WTC11 (cell line): ENCODE data around the gene KIF21B. TPM values are rescaled to one million over a fixed set of nuclear protein-coding genes. Genes with fewer than 3 reads are reported as not detected.

ENCODE experiments used
- ATAC-seq: fragments of 200-7000 bp; cut with Tn5 transposase; 2 replicates; pipeline ENCODE4 v1.10.0; 2021; ENCODE audit warnings: mild to moderate bottlenecking, moderate library complexity
- CTCF ChIA-PET: fragments of 300-600 bp; sonication (Branson Sonifier 250); formaldehyde crosslinking; loops from one replicate; lab custom pipeline; 2021; ENCODE audit warnings: antibody characterized with exemption; lab: Charles Lee
- POLR2A ChIA-PET: fragments of 350-600 bp; sonication (Branson Sonifier 250); formaldehyde crosslinking; loops from one replicate; lab custom pipeline; 2021; ENCODE audit warnings: antibody characterized with exemption; lab: Charles Lee
- DNase-seq: peaks from one replicate; pipeline ENCODE4 v3.0.0; 2021; ENCODE audit warnings: low spot score
- H3K27ac Mint-ChIP-seq: 2 replicates; pipeline ENCODE4 v1.8.0; 2021; ENCODE audit warnings: mixed read lengths
- H3K27me3 Mint-ChIP-seq: 2 replicates; pipeline ENCODE4 v1.8.0; 2021; ENCODE audit warnings: low read depth, mild to moderate bottlenecking, moderate library complexity, mixed read lengths
- H3K36me3 Mint-ChIP-seq: 2 replicates; pipeline ENCODE4 v1.8.0; 2021; ENCODE audit warnings: mixed read lengths
- H3K4me1 Mint-ChIP-seq: 2 replicates; pipeline ENCODE4 v1.8.0; 2022; ENCODE audit warnings: mixed read lengths
- H3K4me3 Mint-ChIP-seq: 2 replicates; pipeline ENCODE4 v1.8.0; 2021; ENCODE audit warnings: mild to moderate bottlenecking, moderate library complexity, mixed read lengths
- H3K9me3 Mint-ChIP-seq: 2 replicates; pipeline ENCODE4 v1.8.0; 2021; ENCODE audit warnings: mixed read lengths
- ATF1 ChIP-seq: sonication (generic); formaldehyde crosslinking; IDR thresholded peaks from 2 replicates; pipeline ENCODE4 v1.8.1; 2023; ENCODE audit warnings: mild to moderate bottlenecking, moderate library complexity, missing genetic modification reagents
- ELF4 ChIP-seq: sonication (generic); formaldehyde crosslinking; IDR thresholded peaks from 2 replicates; pipeline ENCODE4 v1.8.1; 2022; ENCODE audit warnings: low read depth, mild to moderate bottlenecking, moderate library complexity, missing genetic modification reagents
- EMX1 ChIP-seq: fragments of 250-450 bp; sonication (Bioruptor Pico); IDR thresholded peaks from 2 replicates; pipeline ENCODE4 v1.8.0; 2021; ENCODE audit warnings: mild to moderate bottlenecking
- FOXJ3 ChIP-seq: sonication (generic); formaldehyde crosslinking; IDR thresholded peaks from 2 replicates; pipeline ENCODE4 v1.9.0; 2021; ENCODE audit warnings: missing genetic modification reagents, mild to moderate bottlenecking, borderline replicate concordance
- GABPB1 ChIP-seq: sonication (generic); formaldehyde crosslinking; IDR thresholded peaks from 2 replicates; pipeline ENCODE4 v1.8.1; 2023; ENCODE audit warnings: mild to moderate bottlenecking, missing genetic modification reagents
- NFYB ChIP-seq: sonication (generic); formaldehyde crosslinking; conservative IDR thresholded peaks from 2 replicates; pipeline ENCODE4 v1.8.0; 2022; ENCODE audit warnings: low read depth, missing genetic modification reagents
- RELA ChIP-seq: sonication (generic); formaldehyde crosslinking; IDR thresholded peaks from 2 replicates; pipeline ENCODE4 v1.8.1; 2022; ENCODE audit warnings: missing genetic modification reagents, mild to moderate bottlenecking, borderline replicate concordance
- SP1 ChIP-seq: sonication (generic); formaldehyde crosslinking; conservative IDR thresholded peaks from 2 replicates; pipeline ENCODE4 v1.8.1; 2022; ENCODE audit warnings: missing genetic modification reagents
- TCF7 ChIP-seq: sonication (generic); formaldehyde crosslinking; IDR thresholded peaks from 2 replicates; pipeline ENCODE4 v1.8.0; 2022; ENCODE audit warnings: mild to moderate bottlenecking, low read depth, missing genetic modification reagents, moderate library complexity
- TEAD4 ChIP-seq: sonication (generic); formaldehyde crosslinking; IDR thresholded peaks from 2 replicates; pipeline ENCODE4 v1.8.0; 2022; ENCODE audit warnings: mild to moderate bottlenecking, missing genetic modification reagents
- ZBTB21 ChIP-seq: sonication (generic); formaldehyde crosslinking; IDR thresholded peaks from 2 replicates; pipeline ENCODE4 v1.8.1; 2023; ENCODE audit warnings: mild to moderate bottlenecking, missing genetic modification reagents, borderline replicate concordance
- ZNF263 ChIP-seq: sonication (generic); formaldehyde crosslinking; IDR thresholded peaks from 2 replicates; pipeline ENCODE4 v1.8.1; 2022; ENCODE audit warnings: low read depth, mild to moderate bottlenecking, moderate library complexity, missing genetic modification reagents
- ZNF416 ChIP-seq: fragments of 250-450 bp; sonication (Bioruptor Pico); IDR thresholded peaks from 2 replicates; pipeline ENCODE4 v1.9.0; 2021; ENCODE audit warnings: mild to moderate bottlenecking, inconsistent platforms
- ZNF423 ChIP-seq: fragments of 250-450 bp; sonication (Bioruptor Pico); IDR thresholded peaks from 2 replicates; pipeline ENCODE4 v2.1.2; 2022; ENCODE audit warnings: mild to moderate bottlenecking, moderate library complexity
- total RNA-seq: library from RNA; stranded (reverse); gene quantifications from 3 replicates; pipeline ENCODE4 v1.2.3, GENCODE V29; 2021
- TF ChIP-seq, protein P1 (sequence below): fragments of 250-450 bp; sonication (Bioruptor Pico); conservative IDR thresholded peaks from 2 replicates; pipeline ENCODE4 v1.9.0; 2021; ENCODE audit warnings: mild to moderate bottlenecking
- TF ChIP-seq, protein P2 (sequence below): sonication (generic); formaldehyde crosslinking; IDR thresholded peaks from 2 replicates; pipeline ENCODE4 v1.8.1; 2022; ENCODE audit warnings: low read depth, mild to moderate bottlenecking, moderate library complexity, missing genetic modification reagents, borderline replicate concordance
- TF ChIP-seq, protein P3 (sequence below): sonication (generic); formaldehyde crosslinking; IDR thresholded peaks from 2 replicates; pipeline ENCODE4 v1.8.1; 2023; ENCODE audit warnings: mild to moderate bottlenecking, missing genetic modification reagents
- TF ChIP-seq, protein P4 (sequence below): sonication (generic); formaldehyde crosslinking; IDR thresholded peaks from 2 replicates; pipeline ENCODE4 v1.8.0; 2023; ENCODE audit warnings: missing genetic modification reagents, mild to moderate bottlenecking, borderline replicate concordance
- TF ChIP-seq, protein P5 (sequence below): sonication (generic); formaldehyde crosslinking; IDR thresholded peaks from 2 replicates; pipeline ENCODE4 v1.8.1; 2023; ENCODE audit warnings: mild to moderate bottlenecking, moderate library complexity, missing genetic modification reagents
- TF ChIP-seq, protein P6 (sequence below): sonication (generic); formaldehyde crosslinking; IDR thresholded peaks from 2 replicates; pipeline ENCODE4 v1.8.0; 2023; ENCODE audit warnings: mild to moderate bottlenecking, missing genetic modification reagents
- TF ChIP-seq, protein P7 (sequence below): sonication (generic); formaldehyde crosslinking; IDR thresholded peaks from 2 replicates; pipeline ENCODE4 v1.8.1; 2023; ENCODE audit warnings: mild to moderate bottlenecking, missing genetic modification reagents, moderate library complexity

KIF21B gene
- total RNA-seq, 1 experiment from 2014 or later, result 19.4 TPM

DNA sequence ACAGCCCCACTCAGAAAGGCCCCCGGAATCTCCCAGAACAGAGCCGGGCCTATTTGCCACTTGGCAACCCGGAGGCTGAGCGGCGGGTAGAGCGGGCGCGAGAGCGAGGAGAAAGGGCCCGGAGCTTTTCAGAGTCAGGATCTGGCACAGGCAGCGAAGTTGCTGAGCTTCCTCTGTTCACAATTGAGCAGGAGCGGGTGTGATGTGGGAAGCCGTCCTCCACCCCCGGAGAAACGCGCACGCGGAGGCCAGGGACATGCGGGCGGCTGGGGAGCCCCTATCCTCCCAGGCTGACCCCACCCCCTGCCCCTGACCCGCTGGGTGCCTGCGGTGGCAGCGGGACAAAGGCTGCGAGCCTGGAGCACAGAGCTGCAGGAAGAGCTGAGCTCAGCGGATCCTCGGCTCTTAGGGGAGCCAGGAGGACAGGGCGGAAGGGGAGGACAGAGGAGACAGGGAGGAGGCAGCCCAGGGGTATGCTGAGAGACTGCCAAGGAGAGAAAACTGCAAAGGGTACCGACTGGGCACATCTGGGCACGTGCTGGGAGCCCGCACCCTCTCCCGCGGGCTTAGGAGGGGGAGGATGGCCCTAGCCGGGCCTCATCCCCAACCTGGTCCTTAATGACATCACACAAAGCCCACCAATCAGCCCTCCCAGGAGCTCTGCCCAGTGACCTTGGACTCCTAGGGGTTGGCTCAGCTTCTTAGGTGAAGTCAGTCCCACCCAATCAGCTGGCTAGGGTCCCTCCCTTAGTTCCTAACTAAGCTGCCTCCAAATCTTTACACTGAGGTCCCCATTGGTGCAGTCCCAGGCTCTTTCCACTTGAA is 9.3 kb downstream of the KIF21B start:
- peak overlapping the region; percentile 19; the same call in 1 of the 2 replicates for H3K27ac Mint-ChIP-seq
- no peak overlapping the region for H3K4me3 Mint-ChIP-seq
- ChIA-PET POLR2A (interaction anchor here (0.8 to 0.9 kb wide), 2 partner anchors 8 to 10 kb away, joined by 3 read pairs; no protein-coding TSS in a partner anchor), CTCF (interaction anchor here (0.9 to 13.8 kb wide), 11 partner anchors 8 to 499 kb away, joined by 3 to 218 read pairs (median 4); partner anchors contain the start of gene KIF21B)
- no peaks in the 10 kb centered on the region for H3K36me3 Mint-ChIP-seq
- H3K4me1 Mint-ChIP-seq, result peaks cover 43% of the 10 kb centered on the region
- ATAC-seq (peak; percentile 84), DNase-seq (peak; percentile 46)
- H3K9me3 Mint-ChIP-seq, result no peaks in the 10 kb centered on the region
- no peaks in the 10 kb centered on the region for H3K27me3 Mint-ChIP-seq
- TF ChIP-seq ZBTB21 (CRISPR knock-in tag) (no peak), ELF4 (CRISPR knock-in tag) (no peak), SP1 (CRISPR knock-in tag) (0 out of 2 replicates have a peak, but pooled peaks have one; percentile 24), ATF1 (CRISPR knock-in tag) (0 out of 2 replicates have a peak, but pooled peaks have one; percentile 50), NFYB (CRISPR knock-in tag) (peak; percentile 84), TEAD4 (CRISPR knock-in tag) (no peak), GABPB1 (CRISPR knock-in tag) (no peak), FOXJ3 (CRISPR knock-in tag) (no peak), ZNF263 (peak; percentile 81), EMX1 (CRISPR knock-in tag) (no peak), ZNF416 (CRISPR knock-in tag) (no peak), TCF7 (no peak), ZNF423 (CRISPR knock-in tag) (no peak), RELA (no peak)
- TF ChIP-seq, protein P1, sequence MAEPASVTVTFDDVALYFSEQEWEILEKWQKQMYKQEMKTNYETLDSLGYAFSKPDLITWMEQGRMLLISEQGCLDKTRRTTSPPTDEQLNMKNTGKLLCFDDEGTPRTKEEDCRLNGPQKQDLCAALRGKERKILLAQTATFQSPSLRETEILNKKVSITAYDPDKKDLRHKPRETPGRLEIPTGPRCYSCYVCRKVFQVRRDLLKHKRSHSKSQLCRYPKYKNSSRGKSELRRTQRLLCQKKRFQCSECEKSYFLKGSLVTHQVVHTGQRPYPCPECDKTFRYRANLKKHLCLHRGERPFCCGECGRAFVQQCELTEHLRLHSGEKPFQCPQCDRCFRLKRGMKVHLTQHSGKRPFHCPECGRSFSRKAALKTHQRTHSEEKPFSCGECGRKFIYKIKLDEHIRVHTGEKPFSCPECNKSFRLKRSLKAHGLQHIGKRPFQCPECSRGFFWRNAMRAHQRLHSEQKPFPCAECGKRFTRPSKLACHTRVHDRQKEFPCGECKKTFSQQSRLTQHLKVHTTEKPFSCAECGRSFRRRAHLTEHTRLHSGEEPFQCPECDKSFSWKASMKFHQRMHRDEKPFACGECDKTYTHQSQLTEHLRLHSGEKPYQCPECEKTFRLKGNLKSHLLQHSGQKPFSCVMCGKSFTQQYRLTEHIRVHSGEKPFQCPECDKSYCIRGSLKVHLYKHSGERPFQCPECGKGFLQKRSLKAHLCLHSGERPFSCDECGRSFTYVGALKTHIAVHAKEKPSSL (CRISPR knock-in tag), result no peak
- TF ChIP-seq, protein P2, sequence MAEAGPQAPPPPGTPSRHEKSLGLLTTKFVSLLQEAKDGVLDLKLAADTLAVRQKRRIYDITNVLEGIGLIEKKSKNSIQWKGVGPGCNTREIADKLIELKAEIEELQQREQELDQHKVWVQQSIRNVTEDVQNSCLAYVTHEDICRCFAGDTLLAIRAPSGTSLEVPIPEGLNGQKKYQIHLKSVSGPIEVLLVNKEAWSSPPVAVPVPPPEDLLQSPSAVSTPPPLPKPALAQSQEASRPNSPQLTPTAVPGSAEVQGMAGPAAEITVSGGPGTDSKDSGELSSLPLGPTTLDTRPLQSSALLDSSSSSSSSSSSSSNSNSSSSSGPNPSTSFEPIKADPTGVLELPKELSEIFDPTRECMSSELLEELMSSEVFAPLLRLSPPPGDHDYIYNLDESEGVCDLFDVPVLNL (CRISPR knock-in tag), result no peak
- TF ChIP-seq, protein P3, sequence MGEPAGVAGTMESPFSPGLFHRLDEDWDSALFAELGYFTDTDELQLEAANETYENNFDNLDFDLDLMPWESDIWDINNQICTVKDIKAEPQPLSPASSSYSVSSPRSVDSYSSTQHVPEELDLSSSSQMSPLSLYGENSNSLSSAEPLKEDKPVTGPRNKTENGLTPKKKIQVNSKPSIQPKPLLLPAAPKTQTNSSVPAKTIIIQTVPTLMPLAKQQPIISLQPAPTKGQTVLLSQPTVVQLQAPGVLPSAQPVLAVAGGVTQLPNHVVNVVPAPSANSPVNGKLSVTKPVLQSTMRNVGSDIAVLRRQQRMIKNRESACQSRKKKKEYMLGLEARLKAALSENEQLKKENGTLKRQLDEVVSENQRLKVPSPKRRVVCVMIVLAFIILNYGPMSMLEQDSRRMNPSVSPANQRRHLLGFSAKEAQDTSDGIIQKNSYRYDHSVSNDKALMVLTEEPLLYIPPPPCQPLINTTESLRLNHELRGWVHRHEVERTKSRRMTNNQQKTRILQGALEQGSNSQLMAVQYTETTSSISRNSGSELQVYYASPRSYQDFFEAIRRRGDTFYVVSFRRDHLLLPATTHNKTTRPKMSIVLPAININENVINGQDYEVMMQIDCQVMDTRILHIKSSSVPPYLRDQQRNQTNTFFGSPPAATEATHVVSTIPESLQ (CRISPR knock-in tag), result no peak
- TF ChIP-seq, protein P4, sequence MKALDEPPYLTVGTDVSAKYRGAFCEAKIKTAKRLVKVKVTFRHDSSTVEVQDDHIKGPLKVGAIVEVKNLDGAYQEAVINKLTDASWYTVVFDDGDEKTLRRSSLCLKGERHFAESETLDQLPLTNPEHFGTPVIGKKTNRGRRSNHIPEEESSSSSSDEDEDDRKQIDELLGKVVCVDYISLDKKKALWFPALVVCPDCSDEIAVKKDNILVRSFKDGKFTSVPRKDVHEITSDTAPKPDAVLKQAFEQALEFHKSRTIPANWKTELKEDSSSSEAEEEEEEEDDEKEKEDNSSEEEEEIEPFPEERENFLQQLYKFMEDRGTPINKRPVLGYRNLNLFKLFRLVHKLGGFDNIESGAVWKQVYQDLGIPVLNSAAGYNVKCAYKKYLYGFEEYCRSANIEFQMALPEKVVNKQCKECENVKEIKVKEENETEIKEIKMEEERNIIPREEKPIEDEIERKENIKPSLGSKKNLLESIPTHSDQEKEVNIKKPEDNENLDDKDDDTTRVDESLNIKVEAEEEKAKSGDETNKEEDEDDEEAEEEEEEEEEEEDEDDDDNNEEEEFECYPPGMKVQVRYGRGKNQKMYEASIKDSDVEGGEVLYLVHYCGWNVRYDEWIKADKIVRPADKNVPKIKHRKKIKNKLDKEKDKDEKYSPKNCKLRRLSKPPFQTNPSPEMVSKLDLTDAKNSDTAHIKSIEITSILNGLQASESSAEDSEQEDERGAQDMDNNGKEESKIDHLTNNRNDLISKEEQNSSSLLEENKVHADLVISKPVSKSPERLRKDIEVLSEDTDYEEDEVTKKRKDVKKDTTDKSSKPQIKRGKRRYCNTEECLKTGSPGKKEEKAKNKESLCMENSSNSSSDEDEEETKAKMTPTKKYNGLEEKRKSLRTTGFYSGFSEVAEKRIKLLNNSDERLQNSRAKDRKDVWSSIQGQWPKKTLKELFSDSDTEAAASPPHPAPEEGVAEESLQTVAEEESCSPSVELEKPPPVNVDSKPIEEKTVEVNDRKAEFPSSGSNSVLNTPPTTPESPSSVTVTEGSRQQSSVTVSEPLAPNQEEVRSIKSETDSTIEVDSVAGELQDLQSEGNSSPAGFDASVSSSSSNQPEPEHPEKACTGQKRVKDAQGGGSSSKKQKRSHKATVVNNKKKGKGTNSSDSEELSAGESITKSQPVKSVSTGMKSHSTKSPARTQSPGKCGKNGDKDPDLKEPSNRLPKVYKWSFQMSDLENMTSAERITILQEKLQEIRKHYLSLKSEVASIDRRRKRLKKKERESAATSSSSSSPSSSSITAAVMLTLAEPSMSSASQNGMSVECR, result no peak
- TF ChIP-seq, protein P5, sequence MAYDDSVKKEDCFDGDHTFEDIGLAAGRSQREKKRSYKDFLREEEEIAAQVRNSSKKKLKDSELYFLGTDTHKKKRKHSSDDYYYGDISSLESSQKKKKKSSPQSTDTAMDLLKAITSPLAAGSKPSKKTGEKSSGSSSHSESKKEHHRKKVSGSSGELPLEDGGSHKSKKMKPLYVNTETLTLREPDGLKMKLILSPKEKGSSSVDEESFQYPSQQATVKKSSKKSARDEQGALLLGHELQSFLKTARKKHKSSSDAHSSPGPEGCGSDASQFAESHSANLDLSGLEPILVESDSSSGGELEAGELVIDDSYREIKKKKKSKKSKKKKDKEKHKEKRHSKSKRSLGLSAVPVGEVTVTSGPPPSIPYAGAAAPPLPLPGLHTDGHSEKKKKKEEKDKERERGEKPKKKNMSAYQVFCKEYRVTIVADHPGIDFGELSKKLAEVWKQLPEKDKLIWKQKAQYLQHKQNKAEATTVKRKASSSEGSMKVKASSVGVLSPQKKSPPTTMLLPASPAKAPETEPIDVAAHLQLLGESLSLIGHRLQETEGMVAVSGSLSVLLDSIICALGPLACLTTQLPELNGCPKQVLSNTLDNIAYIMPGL (CRISPR knock-in tag), result 0 out of 2 replicates have a peak, but pooled peaks have one; percentile 43
- TF ChIP-seq, protein P6, sequence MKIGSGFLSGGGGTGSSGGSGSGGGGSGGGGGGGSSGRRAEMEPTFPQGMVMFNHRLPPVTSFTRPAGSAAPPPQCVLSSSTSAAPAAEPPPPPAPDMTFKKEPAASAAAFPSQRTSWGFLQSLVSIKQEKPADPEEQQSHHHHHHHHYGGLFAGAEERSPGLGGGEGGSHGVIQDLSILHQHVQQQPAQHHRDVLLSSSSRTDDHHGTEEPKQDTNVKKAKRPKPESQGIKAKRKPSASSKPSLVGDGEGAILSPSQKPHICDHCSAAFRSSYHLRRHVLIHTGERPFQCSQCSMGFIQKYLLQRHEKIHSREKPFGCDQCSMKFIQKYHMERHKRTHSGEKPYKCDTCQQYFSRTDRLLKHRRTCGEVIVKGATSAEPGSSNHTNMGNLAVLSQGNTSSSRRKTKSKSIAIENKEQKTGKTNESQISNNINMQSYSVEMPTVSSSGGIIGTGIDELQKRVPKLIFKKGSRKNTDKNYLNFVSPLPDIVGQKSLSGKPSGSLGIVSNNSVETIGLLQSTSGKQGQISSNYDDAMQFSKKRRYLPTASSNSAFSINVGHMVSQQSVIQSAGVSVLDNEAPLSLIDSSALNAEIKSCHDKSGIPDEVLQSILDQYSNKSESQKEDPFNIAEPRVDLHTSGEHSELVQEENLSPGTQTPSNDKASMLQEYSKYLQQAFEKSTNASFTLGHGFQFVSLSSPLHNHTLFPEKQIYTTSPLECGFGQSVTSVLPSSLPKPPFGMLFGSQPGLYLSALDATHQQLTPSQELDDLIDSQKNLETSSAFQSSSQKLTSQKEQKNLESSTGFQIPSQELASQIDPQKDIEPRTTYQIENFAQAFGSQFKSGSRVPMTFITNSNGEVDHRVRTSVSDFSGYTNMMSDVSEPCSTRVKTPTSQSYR, result no peak
- TF ChIP-seq, protein P7, sequence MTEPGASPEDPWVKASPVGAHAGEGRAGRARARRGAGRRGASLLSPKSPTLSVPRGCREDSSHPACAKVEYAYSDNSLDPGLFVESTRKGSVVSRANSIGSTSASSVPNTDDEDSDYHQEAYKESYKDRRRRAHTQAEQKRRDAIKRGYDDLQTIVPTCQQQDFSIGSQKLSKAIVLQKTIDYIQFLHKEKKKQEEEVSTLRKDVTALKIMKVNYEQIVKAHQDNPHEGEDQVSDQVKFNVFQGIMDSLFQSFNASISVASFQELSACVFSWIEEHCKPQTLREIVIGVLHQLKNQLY (CRISPR knock-in tag), result no peak
